GM23338 (cell line): Measurements from ENCODE around the gene NUDT15.

Experiments
- CTCF ChIP-seq, 2 experiments: fragments of 200-600 bp in 1 of 2; sonication (generic) in 1 of 2; conservative IDR thresholded peaks; 2 replicates each; pipeline versions ENCODE4 v1.5.1 to v1.6.1; 2016 to 2017; ENCODE audit warnings: antibody characterized with exemption in 2 of 2, low read depth in 2 of 2, mild to moderate bottlenecking in 2 of 2, moderate library complexity in 1 of 2
- POLR2AphosphoS5 ChIP-seq: IDR thresholded peaks from 2 replicates; pipeline ENCODE4 v1.6.1; 2016; ENCODE audit warnings: antibody characterized with exemption, low read depth
- REST ChIP-seq: IDR thresholded peaks from one replicate; pipeline ENCODE4 v1.6.1; 2018; ENCODE audit warnings: antibody characterized with exemption; ENCODE audit not compliant: unreplicated experiment

- no peak for TF ChIP-seq CTCF (conservative IDR thresholded peaks at IDR 0.05; ENCODE audit: low read depth in 2 of 2)
- TF ChIP-seq POLR2AphosphoS5 = no peak
- no peak for TF ChIP-seq REST
Observed at GRCh38 chr13:48070942-48071341, 33.4 kb downstream of the NUDT15 start.
